Measurements from ENCODE around the gene OR14I1.

OR14I1 gene

GRCh38 chr1:248702714-248703113 lies at the start of gene OR14I1:
TSS of gene OR14I1 (minus strand) at chr1:248702766.
- DNase-seq (ENCODE audit: low read depth, low spot score), result no peak

GRCh38 chr1:248751635-248752034 lies 49.1 kb upstream of the OR14I1 start:
- no peak for DNase-seq (ENCODE audit: low read depth, low spot score)

GRCh38 chr1:248751142-248751541 lies 48.6 kb upstream of the OR14I1 start:
- no peak for DNase-seq (ENCODE audit: low read depth, low spot score)

GRCh38 chr1:248750496-248750895 lies 47.9 kb upstream of the OR14I1 start:
- no peak for DNase-seq (ENCODE audit: low read depth, low spot score)

- no peak for DNase-seq (ENCODE audit: low read depth, low spot score)
These were observed 45.6 kb upstream of the OR14I1 start for GRCh38 chr1:248748211-248748610.

- DNase-seq (ENCODE audit: low read depth, low spot score), result no peak
These were observed 38.3 kb upstream of the OR14I1 start for GRCh38 chr1:248740876-248741275.

- DNase-seq (ENCODE audit: low read depth, low spot score), result no peak
These were observed 37.1 kb upstream of the OR14I1 start for GRCh38 chr1:248739572-248740205.

GRCh38 chr1:248737457-248737856 lies 34.9 kb upstream of the OR14I1 start:
- DNase-seq (ENCODE audit: low read depth, low spot score), result no peak

- DNase-seq (ENCODE audit: low read depth, low spot score), result no peak
These were observed 34.4 kb upstream of the OR14I1 start for GRCh38 chr1:248736977-248737376.

- DNase-seq (ENCODE audit: low read depth, low spot score), result no peak
These were observed 31.0 kb upstream of the OR14I1 start for GRCh38 chr1:248733566-248733965.

GRCh38 chr1:248730507-248731335 lies 28.2 kb upstream of the OR14I1 start:
- DNase-seq (ENCODE audit: low read depth, low spot score), result no peak

- DNase-seq (ENCODE audit: low read depth, low spot score), result no peak
These were observed 11.7 kb upstream of the OR14I1 start for GRCh38 chr1:248714248-248714647.

- no peak for DNase-seq (ENCODE audit: low read depth, low spot score)
These were observed 7.8 kb upstream of the OR14I1 start for GRCh38 chr1:248710305-248710900.

GRCh38 chr1:248704606-248705005 lies 2.0 kb upstream of the OR14I1 start:
- no peak for DNase-seq (ENCODE audit: low read depth, low spot score)

- no peak for DNase-seq (ENCODE audit: low read depth, low spot score)
These were observed 1.1 kb upstream of the OR14I1 start for GRCh38 chr1:248703674-248704073.

- no peak for DNase-seq (ENCODE audit: low read depth, low spot score)
These were observed 3.5 kb downstream of the OR14I1 start for GRCh38 chr1:248699099-248699498.

- no peak for DNase-seq (ENCODE audit: low read depth, low spot score)
These were observed 4.7 kb downstream of the OR14I1 start for GRCh38 chr1:248697907-248698306.

- DNase-seq (ENCODE audit: low read depth, low spot score), result no peak
These were observed 5.8 kb downstream of the OR14I1 start for GRCh38 chr1:248696774-248697173.

GRCh38 chr1:248696261-248696660 lies 6.3 kb downstream of the OR14I1 start:
- DNase-seq (ENCODE audit: low read depth, low spot score), result no peak

- no peak for DNase-seq (ENCODE audit: low read depth, low spot score)
These were observed 7.0 kb downstream of the OR14I1 start for GRCh38 chr1:248695451-248696132.

- DNase-seq (ENCODE audit: low read depth, low spot score), result no peak
These were observed 10.9 kb downstream of the OR14I1 start for GRCh38 chr1:248691567-248692155.

Data from activated CD4-positive, CD25-positive, alpha-beta regulatory T cell treated with anti-CD3 and anti-CD28 coated beads, Interleukin-2, amount 50 U/mL, for 16 hours (primary cell).